C4-2B (cell line): ENCODE measurements around the gene ABRACL.

Experiments
- CTCF ChIP-seq: fragments of 450-650 bp; conservative IDR thresholded peaks from 2 replicates; pipeline ENCODE4 v1.5.1; 2017; ENCODE audit warnings: mild to moderate bottlenecking
- ZFX ChIP-seq: fragments of 450-650 bp; IDR thresholded peaks from 2 replicates; pipeline ENCODE4 v1.6.1; 2017

GRCh38 chr6:139003751-139004150, 24.8 kb upstream of the ABRACL start:
- no peak for TF ChIP-seq CTCF
- TF ChIP-seq ZFX = no peak
